Measurements from ENCODE around the gene CCDC110. TPM values are rescaled to one million over a fixed set of nuclear protein-coding genes. Genes with fewer than 3 reads are reported as not detected.

Gene CCDC110
- polyA plus RNA-seq, 1 donor from 2014 or later = 0.21 TPM

GRCh38 chr4:185479507-185479971 lies 8.0 kb upstream of the CCDC110 start:
- Histone ChIP-seq H3K27ac (ENCODE audit: low read length) (no peak overlapping the region), H4K20me1 (ENCODE audit: insufficient read depth) (no peaks in the 10 kb centered on the region), H3K9me2 (ENCODE audit: insufficient read depth, low read length) (no peaks in the 10 kb centered on the region), H3K9me3 (ENCODE audit: low read length) (no peaks in the 10 kb centered on the region), H3K36me3 (ENCODE audit: insufficient read depth, low read length) (no peaks in the 10 kb centered on the region), H3K27me3 (ENCODE audit: insufficient read depth, low read depth, low read length) (no peaks in the 10 kb centered on the region), H3K79me2 (replicated peaks; ENCODE audit: insufficient read depth, low read length) (no peaks in the 10 kb centered on the region), H3F3A (ENCODE audit: insufficient read depth, low read length, poor library complexity, severe bottlenecking) (no peaks in the 10 kb centered on the region), H3K9ac (ENCODE audit: low read length) (no peak overlapping the region), H3K4me3 (ENCODE audit: low read length) (no peak overlapping the region), H3K4me2 (ENCODE audit: low read length) (no peak overlapping the region), H2AFZ (ENCODE audit: low read depth, low read length) (no peak overlapping the region)
- TF ChIP-seq REST (IDR thresholded peaks at IDR 0.05; ENCODE audit: borderline replicate concordance) = no peak
- no peak for TF ChIP-seq EZH2 (IDR thresholded peaks at IDR 0.05; ENCODE audit: borderline replicate concordance, insufficient read depth, low read length, poor library complexity, severe bottlenecking)
- TF ChIP-seq CTCF (IDR thresholded peaks at IDR 0.05; ENCODE audit: poor library complexity, severe bottlenecking) = no peak
- no peak for TF ChIP-seq RAD21 (conservative IDR thresholded peaks at IDR 0.05)
- TF ChIP-seq EP300 (conservative IDR thresholded peaks at IDR 0.05; ENCODE audit: poor library complexity, severe bottlenecking) = no peak
- TF ChIP-seq SMC3 (conservative IDR thresholded peaks at IDR 0.05; ENCODE audit: poor library complexity) = no peak
- TF ChIP-seq TAF1 (IDR thresholded peaks at IDR 0.05; ENCODE audit: low read depth) = no peak
- TF ChIP-seq MXI1 (conservative IDR thresholded peaks at IDR 0.05; ENCODE audit: poor library complexity, severe bottlenecking) = no peak

- peaks cover 3% of the 10 kb centered on the region for H3F3A ChIP-seq (ENCODE audit: insufficient read depth, low read length, poor library complexity, severe bottlenecking)
- H3K36me3 ChIP-seq (ENCODE audit: insufficient read depth, low read length) = no peaks in the 10 kb centered on the region
- H3K27ac ChIP-seq (ENCODE audit: low read length) = no peak overlapping the region
- no peak overlapping the region for H2AFZ ChIP-seq (ENCODE audit: low read depth, low read length)
- no peaks in the 10 kb centered on the region for H3K27me3 ChIP-seq (ENCODE audit: insufficient read depth, low read depth, low read length)
- no peak overlapping the region for H3K9ac ChIP-seq (ENCODE audit: low read length)
- H3K79me2 ChIP-seq (replicated peaks; ENCODE audit: insufficient read depth, low read length) = no peaks in the 10 kb centered on the region
- no peak overlapping the region for H3K4me3 ChIP-seq (ENCODE audit: low read length)
- no peak overlapping the region for H3K4me2 ChIP-seq (ENCODE audit: low read length)
- H4K20me1 ChIP-seq (ENCODE audit: insufficient read depth) = no peaks in the 10 kb centered on the region
- H3K9me2 ChIP-seq (ENCODE audit: insufficient read depth, low read length) = no peaks in the 10 kb centered on the region
- H3K9me3 ChIP-seq (ENCODE audit: low read length) = no peaks in the 10 kb centered on the region
- no peak for TF ChIP-seq MXI1 (conservative IDR thresholded peaks at IDR 0.05; ENCODE audit: poor library complexity, severe bottlenecking)
- TF ChIP-seq POLR2AphosphoS5 (IDR thresholded peaks at IDR 0.05) = no peak
- no peak for TF ChIP-seq EZH2 (IDR thresholded peaks at IDR 0.05; ENCODE audit: borderline replicate concordance, insufficient read depth, low read length, poor library complexity, severe bottlenecking)
- TF ChIP-seq REST (IDR thresholded peaks at IDR 0.05; ENCODE audit: borderline replicate concordance) = no peak
- no peak for TF ChIP-seq EP300 (conservative IDR thresholded peaks at IDR 0.05; ENCODE audit: poor library complexity, severe bottlenecking)
- no peak for TF ChIP-seq RAD21 (conservative IDR thresholded peaks at IDR 0.05)
- no peak for TF ChIP-seq SMC3 (conservative IDR thresholded peaks at IDR 0.05; ENCODE audit: poor library complexity)
- no peak for TF ChIP-seq CTCF (IDR thresholded peaks at IDR 0.05; ENCODE audit: poor library complexity, severe bottlenecking)
- no peak for TF ChIP-seq TAF1 (IDR thresholded peaks at IDR 0.05; ENCODE audit: low read depth)
Measured at GRCh38 chr4:185473247-185473646, 1.7 kb upstream of the CCDC110 start.
